GM18508 (cell line): ENCODE measurements around the gene SYTL2.

Experiments used
- ATAC-seq: cut with Tn5 transposase; IDR thresholded peaks from one replicate; pipeline ENCODE4 v1.9.1; 2021; ENCODE audit warnings: moderate number of reproducible peaks; ENCODE audit not compliant: insufficient read depth, unreplicated experiment

Gene SYTL2

GRCh38 chr11:85828640-85828978, 17.7 kb upstream of the SYTL2 start:
- no peak for ATAC-seq

GRCh38 chr11:85827748-85828639, 17.1 kb upstream of the SYTL2 start:
- peak; percentile 45 for ATAC-seq

GRCh38 chr11:85826116-85826855, 15.3 kb upstream of the SYTL2 start:
- ATAC-seq = no peak

GRCh38 chr11:85825616-85826015, 14.7 kb upstream of the SYTL2 start:
- ATAC-seq = no peak

GRCh38 chr11:85823816-85824215, 12.9 kb upstream of the SYTL2 start:
- no peak for ATAC-seq

- no peak for ATAC-seq
Measured at GRCh38 chr11:85822814-85823213, 11.9 kb upstream of the SYTL2 start.

GRCh38 chr11:85821636-85822035, 10.7 kb upstream of the SYTL2 start:
- ATAC-seq = no peak

- ATAC-seq = no peak
Measured at GRCh38 chr11:85819441-85819840, 8.5 kb upstream of the SYTL2 start.

- ATAC-seq = no peak
Measured at GRCh38 chr11:85815186-85815931, 4.4 kb upstream of the SYTL2 start.

GRCh38 chr11:85813721-85814120, 2.8 kb upstream of the SYTL2 start:
- ATAC-seq = no peak

- ATAC-seq = no peak
Measured at GRCh38 chr11:85811624-85812023, 683 bp upstream of the SYTL2 start.

- no peak for ATAC-seq
Measured at GRCh38 chr11:85810521-85810870, 445 bp downstream of the SYTL2 start.

GRCh38 chr11:85809863-85810262, 1.1 kb downstream of the SYTL2 start:
- no peak for ATAC-seq

- peak; percentile 85 for ATAC-seq
Measured at GRCh38 chr11:85809191-85809590, 1.8 kb downstream of the SYTL2 start.

- no peak for ATAC-seq
Measured at GRCh38 chr11:85806876-85807275, 4.1 kb downstream of the SYTL2 start.

GRCh38 chr11:85806016-85806415, 4.9 kb downstream of the SYTL2 start:
- no peak for ATAC-seq

GRCh38 chr11:85805387-85805786, 5.6 kb downstream of the SYTL2 start:
- no peak for ATAC-seq

GRCh38 chr11:85803920-85804319, 7.0 kb downstream of the SYTL2 start:
- ATAC-seq = no peak

GRCh38 chr11:85803303-85803702, 7.6 kb downstream of the SYTL2 start:
- ATAC-seq = no peak

- no peak for ATAC-seq
Measured at GRCh38 chr11:85801527-85801926, 9.4 kb downstream of the SYTL2 start.
